H1 (cell line): ENCODE results near the gene FAM240A. TPM values are rescaled to one million over a fixed set of nuclear protein-coding genes. Genes with fewer than 3 reads are reported as not detected.

Experiments
- CTCF ChIA-PET: fragments of 300-600 bp; sonication (Branson Sonifier 250); formaldehyde crosslinking; loops from one replicate; lab custom pipeline; 2021; ENCODE audit not compliant: partially characterized antibody; lab: Charles Lee
- POLR2A ChIA-PET: fragments of 300-600 bp; sonication (Branson Sonifier 250); formaldehyde crosslinking; loops from one replicate; lab custom pipeline; 2021; ENCODE audit warnings: inconsistent platforms; ENCODE audit not compliant: partially characterized antibody; lab: Charles Lee
- DNase-seq, 2 experiments: peaks; one replicate each; pipeline versions ENCODE4 v3.0.0 to v3.0.0-alpha.2; 2010 to 2022; ENCODE audit warnings: low spot score in 2 of 2, low read depth in 1 of 2, mixed read lengths in 1 of 2
- FAIRE-seq: peaks from 2 replicates; lab custom pipeline; 2011; peaks lifted over from hg19 to GRCh38; lab: Jason Lieb, UNC
- H2AFZ ChIP-seq: 2 replicates; pipeline ENCODE4 v1.8.1; 2012; ENCODE audit warnings: low read length, inconsistent platforms
- H2AK5ac ChIP-seq: 2 replicates; pipeline ENCODE4 v1.6.1; 2013; ENCODE audit warnings: low read depth, low read length
- H2BK120ac ChIP-seq: replicated peaks from 2 replicates; pipeline ENCODE3; 2013; ENCODE audit warnings: low read depth, low read length, inconsistent platforms
- H2BK12ac ChIP-seq: 2 replicates; pipeline ENCODE4 v1.6.1; 2013; ENCODE audit warnings: low read depth, low read length
- H2BK15ac ChIP-seq: 2 replicates; pipeline ENCODE4 v1.6.1; 2013; ENCODE audit warnings: low read length
- H2BK20ac ChIP-seq: 2 replicates; pipeline ENCODE4 v1.6.1; 2013; ENCODE audit warnings: low read length
- H2BK5ac ChIP-seq: 2 replicates; pipeline ENCODE4 v1.6.1; 2013; ENCODE audit warnings: low read depth, low read length
- H3K14ac ChIP-seq: 2 replicates; pipeline ENCODE4 v1.6.1; 2013; ENCODE audit warnings: inconsistent platforms; ENCODE audit not compliant: insufficient read length
- H3K18ac ChIP-seq: 2 replicates; pipeline ENCODE4 v1.6.1; 2013; ENCODE audit warnings: low read length; ENCODE audit errors: extremely low read depth
- H3K23ac ChIP-seq: 2 replicates; pipeline ENCODE4 v1.6.1; 2013; ENCODE audit warnings: inconsistent platforms; ENCODE audit not compliant: insufficient read length
- H3K23me2 ChIP-seq: 2 replicates; pipeline ENCODE4 v1.6.1; 2013; ENCODE audit warnings: low read depth, low read length
- H3K27ac ChIP-seq: 2 replicates; pipeline ENCODE4 v1.6.1; 2011; ENCODE audit warnings: low read depth, low read length, inconsistent platforms
- H3K27me3 ChIP-seq, 4 experiments: replicated peaks in 1 of 4; 1 replicate in 1 of 4; 2 replicates in 3 of 4; pipeline versions ENCODE4 v1.6.1 to v1.8.1; 2011 to 2013; ENCODE audit warnings: low read length in 3 of 4, mild to moderate bottlenecking in 3 of 4, inconsistent platforms in 2 of 4, mixed read lengths in 2 of 4, moderate library complexity in 1 of 4; ENCODE audit not compliant: control insufficient read depth in 3 of 4, insufficient read depth in 3 of 4; ENCODE audit errors: extremely low read depth in 1 of 4
- H3K36me3 ChIP-seq, 4 experiments: 2 replicates each; pipeline versions ENCODE4 v1.6.1 to v1.8.1; 2011 to 2013; ENCODE audit warnings: mild to moderate bottlenecking in 4 of 4, low read length in 3 of 4, moderate library complexity in 2 of 4, control low read depth in 1 of 4, inconsistent platforms in 1 of 4; ENCODE audit not compliant: insufficient read depth in 4 of 4, control insufficient read depth in 2 of 4
- H3K4ac ChIP-seq: replicated peaks from 2 replicates; pipeline ENCODE3; 2013; ENCODE audit warnings: low read length, low read depth, mixed read lengths, inconsistent platforms; ENCODE audit not compliant: insufficient read length
- H3K4me1 ChIP-seq, 4 experiments: replicated peaks in 1 of 4; 1 replicate in 1 of 4; 2 replicates in 3 of 4; pipeline versions ENCODE4 v1.6.1 to v1.8.1; 2011 to 2013; ENCODE audit warnings: low read length in 3 of 4, inconsistent platforms in 2 of 4, mixed read lengths in 1 of 4; ENCODE audit not compliant: insufficient read depth in 4 of 4, control insufficient read depth in 3 of 4
- H3K4me2 ChIP-seq, 2 experiments: 2 replicates each; pipeline versions ENCODE4 v1.6.1 to v1.8.1; 2011 to 2013; ENCODE audit warnings: low read depth in 2 of 2, low read length in 2 of 2, control low read depth in 1 of 2, inconsistent platforms in 1 of 2, mild to moderate bottlenecking in 1 of 2; ENCODE audit not compliant: insufficient read depth in 1 of 2
- H3K4me3 ChIP-seq, 4 experiments: fragments of 200-600, 300-600 bp in 1 of 4; sonication (generic), shearing (Covaris generic), sonication (Bioruptor Twin) in 1 of 4; 2 replicates each; pipeline versions ENCODE4 v1.5.1 to v1.8.1; 2011 to 2016; ENCODE audit warnings: low read length in 4 of 4, low read depth in 3 of 4, control low read depth in 2 of 4, inconsistent platforms in 2 of 4, mild to moderate bottlenecking in 2 of 4, mixed read lengths in 1 of 4, moderate library complexity in 1 of 4; ENCODE audit not compliant: insufficient read depth in 2 of 4; ENCODE audit errors: extremely low read depth in 1 of 4
- H3K56ac ChIP-seq: replicated peaks from 2 replicates; pipeline ENCODE3; 2013; ENCODE audit warnings: low read depth, mild to moderate bottlenecking, mixed read lengths, low read length, inconsistent platforms; ENCODE audit not compliant: insufficient read length
- H3K79me1 ChIP-seq: 2 replicates; pipeline ENCODE4 v1.6.1; 2013; ENCODE audit warnings: low read depth, low read length, control low read depth
- H3K79me2 ChIP-seq, 2 experiments: 2 replicates each; pipeline versions ENCODE4 v1.6.1 to v1.8.1; 2012 to 2013; ENCODE audit warnings: low read length in 2 of 2, mild to moderate bottlenecking in 2 of 2, inconsistent platforms in 1 of 2; ENCODE audit not compliant: insufficient read depth in 2 of 2, control insufficient read depth in 1 of 2
- H3K9ac ChIP-seq, 4 experiments: replicated peaks in 1 of 4; 1 replicate in 1 of 4; 2 replicates in 3 of 4; pipeline versions ENCODE4 v1.6.1 to v1.8.1; 2011 to 2013; ENCODE audit warnings: low read depth in 3 of 4, low read length in 3 of 4, control low read depth in 2 of 4, mild to moderate bottlenecking in 2 of 4, moderate library complexity in 2 of 4, inconsistent platforms in 1 of 4; ENCODE audit errors: extremely low read depth in 1 of 4
- H3K9me3 ChIP-seq, 2 experiments: 2 replicates each; pipeline versions ENCODE4 v1.6.1 to v1.8.1; 2012 to 2013; ENCODE audit warnings: mild to moderate bottlenecking in 2 of 2, moderate library complexity in 2 of 2, control low read depth in 1 of 2, inconsistent platforms in 1 of 2, low read depth in 1 of 2, low read length in 1 of 2, mixed read lengths in 1 of 2; ENCODE audit not compliant: insufficient read depth in 2 of 2
- H4K20me1 ChIP-seq, 2 experiments: replicated peaks in 1 of 2; 2 replicates each; pipeline versions ENCODE3 to v1.8.1; 2011 to 2013; ENCODE audit warnings: inconsistent platforms in 2 of 2, low read length in 2 of 2, mild to moderate bottlenecking in 1 of 2; ENCODE audit not compliant: insufficient read depth in 2 of 2, control insufficient read depth in 1 of 2
- H4K5ac ChIP-seq: 2 replicates; pipeline ENCODE4 v1.6.1; 2013; ENCODE audit warnings: low read length, low read depth, mixed read lengths, inconsistent platforms; ENCODE audit not compliant: insufficient read length
- H4K8ac ChIP-seq: 2 replicates; pipeline ENCODE4 v1.8.0; 2013; ENCODE audit warnings: mild to moderate bottlenecking, moderate library complexity, low read length, inconsistent platforms; ENCODE audit not compliant: insufficient read depth; ENCODE audit errors: extremely low read depth
- H4K91ac ChIP-seq: replicated peaks from 2 replicates; pipeline ENCODE3; 2013; ENCODE audit warnings: low read length, mixed read lengths, inconsistent platforms; ENCODE audit not compliant: insufficient read length
- BACH1 ChIP-seq: IDR thresholded peaks from 2 replicates; pipeline ENCODE4 v1.6.1; 2012; ENCODE audit warnings: low read length, improper control_type of control experiment
- CTCF ChIP-seq, 3 experiments: IDR thresholded peaks; 1 replicate in 2 of 3; 2 replicates in 1 of 3; pipeline versions ENCODE4 v1.5.1 to v1.6.1; 2011; ENCODE audit warnings: low read length in 3 of 3, mild to moderate bottlenecking in 3 of 3, inconsistent platforms in 2 of 3, low read depth in 1 of 3, moderate library complexity in 1 of 3; ENCODE audit not compliant: insufficient read depth in 1 of 3; ENCODE audit errors: control extremely low read depth in 1 of 3
- GABPA ChIP-seq: IDR thresholded peaks from 2 replicates; pipeline ENCODE4 v1.6.1; 2011; ENCODE audit warnings: mild to moderate bottlenecking, low read length, moderate library complexity, borderline replicate concordance; ENCODE audit not compliant: insufficient read depth
- HDAC2 ChIP-seq, 2 experiments: fragments of 300-600 bp in 1 of 2; sonication (generic) in 1 of 2; IDR thresholded peaks; 2 replicates each; pipeline ENCODE4 v1.6.1; 2011 to 2012; ENCODE audit warnings: low read depth in 2 of 2, low read length in 2 of 2, mild to moderate bottlenecking in 2 of 2, moderate library complexity in 2 of 2, borderline replicate concordance in 1 of 2, inconsistent platforms in 1 of 2
- JUND ChIP-seq: IDR thresholded peaks from 2 replicates; pipeline ENCODE4 v1.6.1; 2011; ENCODE audit warnings: mild to moderate bottlenecking, improper control_type of control experiment, low read length
- NANOG ChIP-seq: IDR thresholded peaks from 2 replicates; pipeline ENCODE4 v1.6.1; 2011; ENCODE audit warnings: low read length, low read depth, mild to moderate bottlenecking, inconsistent platforms; ENCODE audit not compliant: insufficient read depth, poor library complexity, severe bottlenecking
- POU5F1 ChIP-seq: IDR thresholded peaks from 2 replicates; pipeline ENCODE4 v1.6.1; 2011; ENCODE audit warnings: low read depth, mild to moderate bottlenecking, low read length, moderate library complexity
- SIRT6 ChIP-seq: IDR thresholded peaks from one replicate; pipeline ENCODE4 v1.7.1; 2012; ENCODE audit warnings: low read length, inconsistent platforms
- WGBS, 2 experiments: shearing (Covaris generic) in 1 of 2; methylation state at CpG; one replicate each; pipeline versions ENCODE4 v1.1.6 to v1.1.7; 2013 to 2015; ENCODE audit warnings: low lambda C conversion rate in 2 of 2, mixed read lengths in 2 of 2, inconsistent platforms in 1 of 2, low coverage in 1 of 2, missing lambda C conversion rate in 1 of 2; ENCODE audit not compliant: insufficient replicate concordance in 2 of 2, insufficient coverage in 1 of 2, insufficient read length in 1 of 2; ENCODE audit errors: extremely low coverage in 1 of 2, missing lambda C conversion rate in 1 of 2; 5-methylcytosine and 5-hydroxymethylcytosine counted together
- polyA plus RNA-seq, 7 experiments: library from polyadenylated mRNA; depleted of rRNA in 3 of 7; stranded (reverse) in 5 of 7; unstranded in 2 of 7; fragments of >200 nt in 5 of 7; fragments of 200-250 nt in 2 of 7; gene quantifications; 1 replicate in 5 of 7; 2 replicates in 1 of 7; 4 replicates in 1 of 7; pipeline versions ENCODE4 v1.2.1 to v1.2.3, GENCODE V29; 2011 to 2013; ENCODE audit warnings: missing spikeins in 2 of 7, mixed read lengths in 2 of 7
- total RNA-seq: library from RNA; stranded (reverse); fragmentation: NEBNext Ultra II Directional; extraction: Animal tissue kit (Norgen Biotek cat#: 25700); gene quantifications from 2 replicates; pipeline ENCODE4 v1.2.1, GENCODE V29; 2021

FAM240A gene
- total and polyA plus RNA-seq, 2 of the 8 experiments (the other 6 are each of a cell fraction or from before 2014, with no cell fraction given), result 0.08 TPM; not detected in 1

- Histone ChIP-seq H3K23me2 (no peaks in the 10 kb centered on the region), H3K4me2 (no peak overlapping the region), H4K20me1 (no peaks in the 10 kb centered on the region), H3K27me3 (no peaks in the 10 kb centered on the region), H2BK12ac (no peak overlapping the region), H4K8ac (no peak overlapping the region), H2AK5ac (no peak overlapping the region), H2BK120ac (no peak overlapping the region), H3K23ac (no peak overlapping the region), H4K5ac (no peak overlapping the region), H2BK20ac (no peak overlapping the region), H3K36me3 (no peaks in the 10 kb centered on the region; a peak in 1 of 8 replicates), H3K4me1 (no peaks in the 10 kb centered on the region), H3K9ac (no peak overlapping the region), H3K14ac (no peak overlapping the region), H3K18ac (no peak overlapping the region), H3K27ac (no peak overlapping the region), H2BK15ac (no peak overlapping the region), H3K79me2 (no peaks in the 10 kb centered on the region), H4K91ac (no peak overlapping the region), H2BK5ac (no peak overlapping the region), H2AFZ (no peak overlapping the region), H3K4me3 (no peak overlapping the region), H3K9me3 (peaks cover 0 to 7% of the 10 kb centered on the region in 2 experiments; a peak in 3 of 4 replicates), H3K56ac (no peak overlapping the region), H3K4ac (no peak overlapping the region), H3K79me1 (no peaks in the 10 kb centered on the region)
- WGBS, 2 experiments, result 77% methylated on average over 1 of the region's 1 CpG; no CpG with 5 or more reads in 1 of the 2 experiments
- FAIRE-seq (no peak), DNase-seq (no peak)
- TF ChIP-seq BACH1, result no peak
- no peak for TF ChIP-seq JUND
- TF ChIP-seq GABPA, result no peak
- no peak for TF ChIP-seq SIRT6
- TF ChIP-seq NANOG, result no peak
- TF ChIP-seq CTCF (IDR thresholded peaks at IDR 0.05; ENCODE audit: control extremely low read depth in 1 of 3, insufficient read depth in 1 of 3, low read depth in 1 of 3, low read length in 3 of 3), result no peak
- no peak for TF ChIP-seq HDAC2 (IDR thresholded peaks at IDR 0.05; ENCODE audit: borderline replicate concordance in 1 of 2, low read depth in 2 of 2, low read length in 2 of 2)
- no peak for TF ChIP-seq POU5F1
- ChIA-PET CTCF (interaction anchor here (1.4 kb wide), 1 partner anchor 21 kb away, joined by 3 read pairs; no protein-coding TSS in a partner anchor), POLR2A (no interaction called here)
These were observed 38.8 kb downstream of the FAM240A start for GRCh38 chr3:46651084-46651483.
